K562 (cell line): ENCODE measurements around the gene RTBDN. TPM values are rescaled to one million over a fixed set of nuclear protein-coding genes. Genes with fewer than 3 reads are reported as not detected.

ENCODE experiments used
- FIP1L1 ChIP-seq: fragments of 200-400 bp; formaldehyde crosslinking; IDR thresholded peaks from 2 replicates; pipeline ENCODE4 v1.6.1; 2018; ENCODE audit warnings: mild to moderate bottlenecking, low read depth, low read length; ENCODE audit not compliant: poor library complexity, severe bottlenecking
- HCFC1 ChIP-seq: IDR thresholded peaks from 2 replicates; pipeline ENCODE4 v1.6.1; 2012; ENCODE audit warnings: low read depth, low read length, improper control_type of control experiment
- HNRNPH1 ChIP-seq: fragments of 200-400 bp; formaldehyde crosslinking; optimal IDR thresholded peaks from 2 replicates; pipeline ENCODE3; 2017; ENCODE audit warnings: low read depth, mild to moderate bottlenecking, low read length, moderate library complexity
- IFI16 ChIP-seq: fragments of 250-450 bp; sonication (Bioruptor Pico); IDR thresholded peaks from 2 replicates; pipeline ENCODE4 v2.1.2; 2022; ENCODE audit warnings: mild to moderate bottlenecking, inconsistent platforms
- KAT2B ChIP-seq: IDR thresholded peaks from one replicate; pipeline ENCODE4 v1.6.1; 2012; ENCODE audit warnings: low read depth, mild to moderate bottlenecking, control low read depth, inconsistent platforms, low read length, moderate library complexity
- KDM2B ChIP-seq: fragments of 250-450 bp; sonication (Bioruptor Pico); IDR thresholded peaks from 2 replicates; pipeline ENCODE4 v1.8.0; 2021; ENCODE audit warnings: mild to moderate bottlenecking, moderate library complexity
- KLF16 ChIP-seq: IDR thresholded peaks from 2 replicates; pipeline ENCODE4 v1.6.1; 2016; ENCODE audit warnings: antibody characterized with exemption
- MAFG ChIP-seq: fragments of 450-650 bp; conservative IDR thresholded peaks from 2 replicates; pipeline ENCODE4 v1.6.1; 2016; ENCODE audit warnings: missing genetic modification characterization, missing compliant biosample characterization
- MCM2 ChIP-seq: fragments of 450-650 bp; IDR thresholded peaks from 2 replicates; pipeline ENCODE4 v1.6.1; 2017; ENCODE audit warnings: low read depth, mild to moderate bottlenecking
- NCOA1 ChIP-seq: fragments of 450-650 bp; IDR thresholded peaks from 2 replicates; pipeline ENCODE4 v1.6.1; 2016; ENCODE audit warnings: low read depth
- NR2C2 ChIP-seq, 2 experiments: fragments of 200-800 bp in 1 of 2; sonication (Bioruptor generic) in 1 of 2; sonication (generic) in 1 of 2; formaldehyde crosslinking in 1 of 2; IDR thresholded peaks; 2 replicates each; pipeline versions ENCODE4 v1.6.1 to v1.8.0; 2016 to 2022; ENCODE audit warnings: mild to moderate bottlenecking in 1 of 2, missing compliant biosample characterization in 1 of 2, missing genetic modification characterization in 1 of 2, missing genetic modification reagents in 1 of 2
- SMARCC2 ChIP-seq: fragments of 450-650 bp; IDR thresholded peaks from 2 replicates; pipeline ENCODE4 v1.6.1; 2017; ENCODE audit warnings: antibody characterized with exemption, moderate library complexity, mild to moderate bottlenecking, low read depth
- SOX6 ChIP-seq: fragments of 450-650 bp; IDR thresholded peaks from 2 replicates; pipeline ENCODE4 v1.6.1; 2014; ENCODE audit warnings: mild to moderate bottlenecking
- SRSF7 ChIP-seq: fragments of 200-400 bp; formaldehyde crosslinking; optimal IDR thresholded peaks from 2 replicates; pipeline ENCODE3; 2017; ENCODE audit warnings: mild to moderate bottlenecking, low read depth, low read length
- ZNF695 ChIP-seq: fragments of 450-650 bp; formaldehyde crosslinking; IDR thresholded peaks from 2 replicates; pipeline ENCODE4 v1.4.0; 2020; ENCODE audit warnings: mild to moderate bottlenecking, moderate library complexity
- polyA plus RNA-seq, 8 experiments: library from polyadenylated mRNA; depleted of rRNA in 4 of 8; stranded (reverse) in 5 of 8; unstranded in 3 of 8; fragments of >200 nt; fragmentation: Nextera tagmentation in 2 of 8; fragmentation: Illumina TruSeq in 1 of 8; extraction: Ambion mirVana in 2 of 8; extraction: Trizol in 1 of 8; gene quantifications; 2 replicates each; pipeline versions ENCODE4 v1.2.1 to v1.2.3, GENCODE V29; 2011 to 2014; ENCODE audit warnings: inconsistent platforms in 1 of 8, missing spikeins in 1 of 8
- total RNA-seq, 7 experiments: library from RNA; depleted of rRNA in 6 of 7; stranded (reverse); fragments of >200 nt in 6 of 7; fragmentation: Illumina TruSeq in 2 of 7; extraction: Trizol in 2 of 7; gene quantifications; 2 replicates each; pipeline versions ENCODE4 v1.2.1 to v1.2.3, GENCODE V29; 2011 to 2021; ENCODE audit warnings: low replicate concordance in 1 of 7
- TF ChIP-seq, protein P1 (sequence below): fragments of 450-650 bp; IDR thresholded peaks from 2 replicates; pipeline ENCODE4 v1.6.1; 2016; ENCODE audit warnings: low read depth, mild to moderate bottlenecking, moderate library complexity
- TF ChIP-seq, protein P2 (sequence below): fragments of 450-650 bp; IDR thresholded peaks from 2 replicates; pipeline ENCODE4 v1.6.1; 2014; ENCODE audit warnings: low read depth, mild to moderate bottlenecking, moderate library complexity, borderline replicate concordance
- TF ChIP-seq, protein P3 (sequence below): fragments of 450-650 bp; IDR thresholded peaks from 2 replicates; pipeline ENCODE4 v1.6.1; 2016; ENCODE audit warnings: antibody characterized with exemption
- TF ChIP-seq, protein P4 (sequence below): fragments of 250-450 bp; sonication (Bioruptor Pico); IDR thresholded peaks from 2 replicates; pipeline ENCODE4 v1.5.1; 2021; ENCODE audit warnings: mild to moderate bottlenecking
- TF ChIP-seq, protein P5 (sequence below): fragments of 150-350 bp; conservative IDR thresholded peaks from 2 replicates; pipeline ENCODE4 v1.6.1; 2014; ENCODE audit warnings: low read length

RTBDN gene
- total and polyA plus RNA-seq, 9 of the 15 experiments (the other 6 are each of a cell fraction or from before 2014, with no cell fraction given), result 0.20 to 2.3 (median 0.72) TPM; not detected in 1

DNA sequence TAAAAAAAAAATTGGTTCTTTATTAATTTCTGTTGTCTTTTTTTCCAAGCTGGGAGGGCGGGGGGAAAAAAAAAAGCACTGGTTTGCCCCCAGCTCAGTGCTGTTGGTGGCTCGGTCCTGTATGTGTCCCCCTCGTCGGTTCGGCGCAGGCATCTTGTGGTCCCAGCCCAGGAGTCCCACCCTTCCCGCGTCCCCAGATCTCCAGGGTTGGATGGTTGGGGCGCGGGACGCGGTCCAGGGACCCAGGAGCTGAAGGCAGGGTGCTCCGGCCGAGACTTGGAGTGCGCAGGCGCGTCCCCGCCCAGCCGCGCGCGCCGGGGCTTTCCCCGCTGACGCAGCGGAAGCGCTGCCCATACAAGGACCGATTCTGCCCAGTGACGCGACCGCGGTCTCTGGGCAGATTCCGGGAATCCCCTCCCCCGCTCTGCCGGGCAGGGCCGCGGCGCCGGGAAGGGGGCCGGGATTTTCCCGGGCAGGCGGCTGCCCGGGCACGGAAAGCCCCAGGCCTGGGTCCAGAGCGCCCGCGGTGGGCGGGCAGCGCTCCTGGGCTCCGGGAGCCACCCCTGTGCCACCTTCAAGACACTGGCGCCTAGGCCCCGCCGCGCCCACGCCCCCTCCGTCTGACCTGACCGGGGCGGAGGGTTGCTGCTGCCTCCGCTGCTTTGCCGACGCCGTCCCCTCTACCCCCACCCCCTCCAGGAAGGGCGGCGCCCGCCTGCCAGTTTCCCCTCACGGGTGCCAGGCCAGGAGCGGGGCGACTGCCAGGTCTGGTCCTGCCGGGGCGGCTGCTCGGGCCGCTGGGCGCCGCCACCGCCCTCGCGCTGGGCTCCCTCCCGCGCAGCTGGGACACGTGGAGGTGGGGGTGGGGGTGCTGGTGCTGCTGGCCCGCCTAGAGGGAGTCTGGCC is 40.8 kb downstream of the RTBDN start (continued):
- TF ChIP-seq, protein P1, sequence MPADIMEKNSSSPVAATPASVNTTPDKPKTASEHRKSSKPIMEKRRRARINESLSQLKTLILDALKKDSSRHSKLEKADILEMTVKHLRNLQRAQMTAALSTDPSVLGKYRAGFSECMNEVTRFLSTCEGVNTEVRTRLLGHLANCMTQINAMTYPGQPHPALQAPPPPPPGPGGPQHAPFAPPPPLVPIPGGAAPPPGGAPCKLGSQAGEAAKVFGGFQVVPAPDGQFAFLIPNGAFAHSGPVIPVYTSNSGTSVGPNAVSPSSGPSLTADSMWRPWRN, result no peak
- TF ChIP-seq MAFG, result no peak
- TF ChIP-seq SOX6, result 0 out of 2 replicates have a peak, but pooled peaks have one; percentile 8
- TF ChIP-seq, protein P2, sequence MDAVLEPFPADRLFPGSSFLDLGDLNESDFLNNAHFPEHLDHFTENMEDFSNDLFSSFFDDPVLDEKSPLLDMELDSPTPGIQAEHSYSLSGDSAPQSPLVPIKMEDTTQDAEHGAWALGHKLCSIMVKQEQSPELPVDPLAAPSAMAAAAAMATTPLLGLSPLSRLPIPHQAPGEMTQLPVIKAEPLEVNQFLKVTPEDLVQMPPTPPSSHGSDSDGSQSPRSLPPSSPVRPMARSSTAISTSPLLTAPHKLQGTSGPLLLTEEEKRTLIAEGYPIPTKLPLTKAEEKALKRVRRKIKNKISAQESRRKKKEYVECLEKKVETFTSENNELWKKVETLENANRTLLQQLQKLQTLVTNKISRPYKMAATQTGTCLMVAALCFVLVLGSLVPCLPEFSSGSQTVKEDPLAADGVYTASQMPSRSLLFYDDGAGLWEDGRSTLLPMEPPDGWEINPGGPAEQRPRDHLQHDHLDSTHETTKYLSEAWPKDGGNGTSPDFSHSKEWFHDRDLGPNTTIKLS, result peak; percentile 57; the same call in 1 of the 2 replicates
- no peak for TF ChIP-seq IFI16 (CRISPR knock-in tag)
- TF ChIP-seq, protein P3, sequence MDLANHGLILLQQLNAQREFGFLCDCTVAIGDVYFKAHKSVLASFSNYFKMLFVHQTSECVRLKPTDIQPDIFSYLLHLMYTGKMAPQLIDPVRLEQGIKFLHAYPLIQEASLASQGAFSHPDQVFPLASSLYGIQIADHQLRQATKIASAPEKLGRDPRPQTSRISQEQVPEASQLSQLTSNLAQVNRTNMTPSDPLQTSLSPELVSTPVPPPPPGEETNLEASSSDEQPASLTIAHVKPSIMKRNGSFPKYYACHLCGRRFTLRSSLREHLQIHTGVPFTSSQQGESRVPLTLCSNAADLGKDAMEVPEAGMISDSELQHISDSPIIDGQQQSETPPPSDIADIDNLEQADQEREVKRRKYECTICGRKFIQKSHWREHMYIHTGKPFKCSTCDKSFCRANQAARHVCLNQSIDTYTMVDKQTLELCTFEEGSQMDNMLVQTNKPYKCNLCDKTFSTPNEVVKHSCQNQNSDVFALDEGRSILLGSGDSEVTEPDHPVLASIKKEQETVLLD, result no peak
- TF ChIP-seq KDM2B (CRISPR knock-in tag), result no peak
- TF ChIP-seq SRSF7, result no peak
- TF ChIP-seq, protein P4, sequence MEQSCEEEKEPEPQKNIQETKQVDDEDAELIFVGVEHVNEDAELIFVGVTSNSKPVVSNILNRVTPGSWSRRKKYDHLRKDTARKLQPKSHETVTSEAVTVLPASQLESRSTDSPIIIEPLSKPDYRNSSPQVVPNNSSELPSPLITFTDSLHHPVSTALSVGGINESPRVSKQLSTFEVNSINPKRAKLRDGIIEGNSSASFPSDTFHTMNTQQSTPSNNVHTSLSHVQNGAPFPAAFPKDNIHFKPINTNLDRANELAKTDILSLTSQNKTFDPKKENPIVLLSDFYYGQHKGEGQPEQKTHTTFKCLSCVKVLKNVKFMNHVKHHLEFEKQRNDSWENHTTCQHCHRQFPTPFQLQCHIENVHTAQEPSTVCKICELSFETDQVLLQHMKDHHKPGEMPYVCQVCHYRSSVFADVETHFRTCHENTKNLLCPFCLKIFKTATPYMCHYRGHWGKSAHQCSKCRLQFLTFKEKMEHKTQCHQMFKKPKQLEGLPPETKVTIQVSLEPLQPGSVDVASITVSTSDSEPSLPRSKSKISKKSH (CRISPR knock-in tag), result no peak
- no peak for TF ChIP-seq HNRNPH1
- TF ChIP-seq, protein P5, sequence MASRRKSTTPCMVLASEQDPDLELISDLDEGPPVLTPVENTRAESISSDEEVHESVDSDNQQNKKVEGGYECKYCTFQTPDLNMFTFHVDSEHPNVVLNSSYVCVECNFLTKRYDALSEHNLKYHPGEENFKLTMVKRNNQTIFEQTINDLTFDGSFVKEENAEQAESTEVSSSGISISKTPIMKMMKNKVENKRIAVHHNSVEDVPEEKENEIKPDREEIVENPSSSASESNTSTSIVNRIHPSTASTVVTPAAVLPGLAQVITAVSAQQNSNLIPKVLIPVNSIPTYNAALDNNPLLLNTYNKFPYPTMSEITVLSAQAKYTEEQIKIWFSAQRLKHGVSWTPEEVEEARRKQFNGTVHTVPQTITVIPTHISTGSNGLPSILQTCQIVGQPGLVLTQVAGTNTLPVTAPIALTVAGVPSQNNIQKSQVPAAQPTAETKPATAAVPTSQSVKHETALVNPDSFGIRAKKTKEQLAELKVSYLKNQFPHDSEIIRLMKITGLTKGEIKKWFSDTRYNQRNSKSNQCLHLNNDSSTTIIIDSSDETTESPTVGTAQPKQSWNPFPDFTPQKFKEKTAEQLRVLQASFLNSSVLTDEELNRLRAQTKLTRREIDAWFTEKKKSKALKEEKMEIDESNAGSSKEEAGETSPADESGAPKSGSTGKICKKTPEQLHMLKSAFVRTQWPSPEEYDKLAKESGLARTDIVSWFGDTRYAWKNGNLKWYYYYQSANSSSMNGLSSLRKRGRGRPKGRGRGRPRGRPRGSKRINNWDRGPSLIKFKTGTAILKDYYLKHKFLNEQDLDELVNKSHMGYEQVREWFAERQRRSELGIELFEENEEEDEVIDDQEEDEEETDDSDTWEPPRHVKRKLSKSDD, result no peak
- no peak for TF ChIP-seq NCOA1
- TF ChIP-seq KAT2B, result no peak
- TF ChIP-seq NR2C2 (CRISPR knock-in tag; IDR thresholded peaks at IDR 0.05), result no peak
- TF ChIP-seq NR2C2 (tag; IDR thresholded peaks at IDR 0.05), result peak; percentile 50; the same call in 1 of the 2 replicates
- no peak for TF ChIP-seq MCM2
- TF ChIP-seq HCFC1, result no peak
- TF ChIP-seq ZNF695 (CRISPR knock-in tag), result no peak
- TF ChIP-seq FIP1L1, result peak; percentile 100
- TF ChIP-seq SMARCC2, result no peak
- no peak for TF ChIP-seq KLF16
